GM23338 (cell line): ENCODE measurements around the gene FNDC8. TPM values are rescaled to one million over a fixed set of nuclear protein-coding genes. Genes with fewer than 3 reads are reported as not detected.

Experiments used
- ATAC-seq: fragments of 200-7000 bp; cut with Tn5 transposase; 3 replicates; pipeline ENCODE4 v1.9.1; 2020
- DNase-seq: peaks from one replicate; pipeline ENCODE4 v3.0.0-alpha.2; 2015; ENCODE audit warnings: low spot score
- H2AFZ ChIP-seq: fragments of 200-600 bp; sonication (generic); 2 replicates; pipeline ENCODE4 v1.8.0; 2016; ENCODE audit warnings: antibody characterized with exemption, mild to moderate bottlenecking, moderate library complexity
- H3F3A ChIP-seq: fragments of 200-600 bp; sonication (generic); replicated peaks from 2 replicates; pipeline ENCODE4 v1.8.0; 2017; ENCODE audit warnings: antibody characterized with exemption, mixed run types, low read depth
- H3K27ac ChIP-seq: fragments of 200-600 bp; sonication (generic); 2 replicates; pipeline ENCODE4 v1.6.1; 2016; ENCODE audit warnings: low read depth
- H3K27me3 ChIP-seq: fragments of 200-600 bp; sonication (generic); 2 replicates; pipeline ENCODE4 v1.8.0; 2016; ENCODE audit warnings: mild to moderate bottlenecking, mixed run types, moderate library complexity; ENCODE audit not compliant: insufficient read depth
- H3K36me3 ChIP-seq: fragments of 200-600 bp; sonication (generic); 2 replicates; pipeline ENCODE4 v1.8.0; 2016; ENCODE audit warnings: mild to moderate bottlenecking; ENCODE audit not compliant: insufficient read depth
- H3K4me1 ChIP-seq: fragments of 200-600 bp; sonication (generic); 2 replicates; pipeline ENCODE4 v1.8.0; 2016; ENCODE audit warnings: mild to moderate bottlenecking, moderate library complexity; ENCODE audit not compliant: insufficient read depth
- H3K4me2 ChIP-seq: fragments of 200-600 bp; sonication (generic); 2 replicates; pipeline ENCODE4 v1.7.1; 2017; ENCODE audit warnings: mixed run types
- H3K4me3 ChIP-seq: fragments of 200-600 bp; sonication (generic); 2 replicates; pipeline ENCODE4 v1.6.1; 2016; ENCODE audit warnings: mixed run types
- H3K79me2 ChIP-seq: fragments of 200-600 bp; sonication (generic); replicated peaks from 2 replicates; pipeline ENCODE4 v1.8.0; 2017; ENCODE audit warnings: mild to moderate bottlenecking; ENCODE audit not compliant: insufficient read depth
- H3K9me2 ChIP-seq: fragments of 200-600 bp; sonication (generic); 2 replicates; pipeline ENCODE4 v1.8.0; 2017; ENCODE audit not compliant: insufficient read depth
- H4K20me1 ChIP-seq: fragments of 200-600 bp; sonication (generic); replicated peaks from 2 replicates; pipeline ENCODE4 v1.8.0; 2017; ENCODE audit warnings: mild to moderate bottlenecking; ENCODE audit not compliant: insufficient read depth
- H3K27ac Mint-ChIP-seq: 2 replicates; pipeline ENCODE4 v1.8.0; 2020; ENCODE audit warnings: inconsistent platforms, mild to moderate bottlenecking, moderate library complexity, mixed read lengths
- H3K27me3 Mint-ChIP-seq: 3 replicates; pipeline ENCODE4 v1.8.0; 2022; ENCODE audit warnings: low read depth, mild to moderate bottlenecking, moderate library complexity, mixed read lengths, inconsistent platforms; ENCODE audit not compliant: insufficient read depth, poor library complexity
- H3K36me3 Mint-ChIP-seq: 3 replicates; pipeline ENCODE4 v1.8.0; 2021; ENCODE audit warnings: low read depth, mild to moderate bottlenecking, inconsistent platforms, moderate library complexity, mixed read lengths
- H3K4me1 Mint-ChIP-seq: 3 replicates; pipeline ENCODE4 v1.8.0; 2020; ENCODE audit warnings: mild to moderate bottlenecking, inconsistent platforms, mixed read lengths
- H3K4me3 Mint-ChIP-seq: 3 replicates; pipeline ENCODE4 v1.8.0; 2021; ENCODE audit warnings: moderate library complexity, mild to moderate bottlenecking, inconsistent platforms, mixed read lengths
- H3K9me3 Mint-ChIP-seq: 3 replicates; pipeline ENCODE4 v1.8.0; 2020; ENCODE audit warnings: moderate library complexity, mild to moderate bottlenecking, inconsistent platforms, mixed read lengths
- ETS1 ChIP-seq: IDR thresholded peaks from 2 replicates; pipeline ENCODE4 v1.6.1; 2016; ENCODE audit warnings: antibody characterized with exemption
- EZH2phosphoT487 ChIP-seq: fragments of 200-600 bp; sonication (generic); IDR thresholded peaks from one replicate; pipeline ENCODE4 v1.8.1; 2018; ENCODE audit warnings: antibody characterized with exemption; ENCODE audit not compliant: unreplicated experiment
- NANOG ChIP-seq: IDR thresholded peaks from 2 replicates; pipeline ENCODE4 v1.6.1; 2016; ENCODE audit warnings: antibody characterized with exemption, borderline replicate concordance
- POLR2AphosphoS5 ChIP-seq: IDR thresholded peaks from 2 replicates; pipeline ENCODE4 v1.6.1; 2016; ENCODE audit warnings: antibody characterized with exemption, low read depth
- REST ChIP-seq: IDR thresholded peaks from one replicate; pipeline ENCODE4 v1.6.1; 2018; ENCODE audit warnings: antibody characterized with exemption; ENCODE audit not compliant: unreplicated experiment
- STAT1 ChIP-seq: IDR thresholded peaks from one replicate; pipeline ENCODE4 v1.6.1; 2016; ENCODE audit warnings: antibody characterized with exemption; ENCODE audit not compliant: unreplicated experiment
- ZNF114 ChIP-seq: fragments of 250-450 bp; sonication (Bioruptor Pico); IDR thresholded peaks from 2 replicates; pipeline ENCODE4 v1.5.0; 2020; ENCODE audit warnings: mild to moderate bottlenecking, moderate library complexity
- ZNF331 ChIP-seq: fragments of 250-450 bp; sonication (Bioruptor Pico); IDR thresholded peaks from 2 replicates; pipeline ENCODE4 v1.5.0; 2020; ENCODE audit warnings: low read depth, mild to moderate bottlenecking, moderate library complexity
- ZNF462 ChIP-seq: fragments of 250-450 bp; sonication (Bioruptor Pico); IDR thresholded peaks from 2 replicates; pipeline ENCODE4 v1.5.0; 2020; ENCODE audit warnings: mild to moderate bottlenecking, moderate library complexity
- polyA plus RNA-seq: library from polyadenylated mRNA; unstranded; fragments of >200 nt; fragmentation: Nextera tagmentation; extraction: Ambion mirVana; gene quantifications from 2 replicates; pipeline ENCODE4 v1.2.1, GENCODE V29; 2016
- total RNA-seq: library from RNA; depleted of rRNA; stranded (reverse); fragments of >200 nt; shearing (Covaris generic); gene quantifications from 2 replicates; pipeline ENCODE4 v1.2.3, GENCODE V29; 2014

Gene FNDC8
- total and polyA plus RNA-seq, 2 experiments from 2014 or later: not detected

DNA sequence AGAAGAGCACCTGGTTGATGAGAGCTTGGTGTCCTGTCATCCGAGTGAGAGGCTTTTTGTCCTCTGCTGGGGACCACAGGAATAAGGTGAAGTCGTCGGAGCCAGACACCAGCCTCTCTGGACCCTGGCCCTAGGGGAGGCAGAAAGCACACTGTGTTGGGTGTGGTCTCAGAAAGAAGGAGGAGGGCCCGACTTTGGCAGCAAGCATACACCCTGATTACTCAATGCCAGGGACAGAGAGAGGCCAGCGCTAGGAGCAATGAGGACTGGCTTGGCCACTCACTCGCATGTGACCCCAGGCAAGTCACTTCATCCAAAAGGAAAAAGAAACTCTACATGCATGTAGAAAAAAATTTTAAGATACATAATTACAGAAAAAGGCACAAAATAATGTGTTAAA lies 13.9 kb downstream of the FNDC8 start:
- Histone ChIP-seq H3K27ac (no peak overlapping the region), H3K36me3 (peaks cover 65% of the 10 kb centered on the region), H3K27me3 (no peaks in the 10 kb centered on the region), H3K9me2 (no peaks in the 10 kb centered on the region), H4K20me1 (peaks cover 13% of the 10 kb centered on the region), H3K4me2 (no peak overlapping the region), H3K79me2 (peaks cover 10% of the 10 kb centered on the region), H3F3A (peaks cover 10% of the 10 kb centered on the region; the same call in 1 of the 2 replicates), H2AFZ (no peak overlapping the region), H3K4me1 (no peaks in the 10 kb centered on the region), H3K4me3 (no peak overlapping the region)
- ATAC-seq (no peak), DNase-seq (no peak)
- no peak overlapping the region for H3K27ac Mint-ChIP-seq
- H3K4me3 Mint-ChIP-seq: no peak overlapping the region
- TF ChIP-seq ZNF331 (CRISPR knock-in tag): no peak
- no peak for TF ChIP-seq STAT1
- TF ChIP-seq REST: no peak
- TF ChIP-seq EZH2phosphoT487: no peak
- no peak for TF ChIP-seq NANOG
- no peak for TF ChIP-seq POLR2AphosphoS5
- TF ChIP-seq ZNF114 (CRISPR knock-in tag): no peak
- TF ChIP-seq ZNF462: no peak
- TF ChIP-seq ETS1: no peak
- H3K4me1 Mint-ChIP-seq: no peaks in the 10 kb centered on the region
- H3K27me3 Mint-ChIP-seq: peaks cover 8% of the 10 kb centered on the region
- no peaks in the 10 kb centered on the region for H3K9me3 Mint-ChIP-seq
- H3K36me3 Mint-ChIP-seq: peaks cover 90% of the 10 kb centered on the region
